Measurements from ENCODE around the gene MBD3L2B.

DNA sequence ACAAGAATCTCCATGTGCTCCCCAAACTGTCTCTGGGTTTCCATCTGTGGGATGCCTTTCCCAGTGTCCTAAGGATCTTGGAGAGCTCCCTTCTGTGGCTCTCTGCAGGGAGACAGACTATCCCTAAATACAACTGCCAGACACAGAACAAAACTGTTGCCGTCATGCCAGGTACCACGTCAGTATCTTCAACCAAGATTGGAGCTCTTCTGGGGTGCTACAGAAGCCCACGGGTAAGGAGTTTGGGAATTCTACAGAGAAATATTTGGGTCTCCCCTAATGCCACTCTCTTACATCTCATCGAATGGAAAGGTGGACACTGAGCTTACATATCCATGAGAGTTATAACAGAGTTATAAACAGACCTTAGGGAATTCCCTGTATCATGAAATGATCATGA, 42.1 kb upstream of the MBD3L2B start:
- no peak for TF ChIP-seq EZH2 (IDR thresholded peaks at IDR 0.05; ENCODE audit: borderline replicate concordance, low read depth, low read length, poor library complexity, severe bottlenecking)
- TF ChIP-seq, protein P1, sequence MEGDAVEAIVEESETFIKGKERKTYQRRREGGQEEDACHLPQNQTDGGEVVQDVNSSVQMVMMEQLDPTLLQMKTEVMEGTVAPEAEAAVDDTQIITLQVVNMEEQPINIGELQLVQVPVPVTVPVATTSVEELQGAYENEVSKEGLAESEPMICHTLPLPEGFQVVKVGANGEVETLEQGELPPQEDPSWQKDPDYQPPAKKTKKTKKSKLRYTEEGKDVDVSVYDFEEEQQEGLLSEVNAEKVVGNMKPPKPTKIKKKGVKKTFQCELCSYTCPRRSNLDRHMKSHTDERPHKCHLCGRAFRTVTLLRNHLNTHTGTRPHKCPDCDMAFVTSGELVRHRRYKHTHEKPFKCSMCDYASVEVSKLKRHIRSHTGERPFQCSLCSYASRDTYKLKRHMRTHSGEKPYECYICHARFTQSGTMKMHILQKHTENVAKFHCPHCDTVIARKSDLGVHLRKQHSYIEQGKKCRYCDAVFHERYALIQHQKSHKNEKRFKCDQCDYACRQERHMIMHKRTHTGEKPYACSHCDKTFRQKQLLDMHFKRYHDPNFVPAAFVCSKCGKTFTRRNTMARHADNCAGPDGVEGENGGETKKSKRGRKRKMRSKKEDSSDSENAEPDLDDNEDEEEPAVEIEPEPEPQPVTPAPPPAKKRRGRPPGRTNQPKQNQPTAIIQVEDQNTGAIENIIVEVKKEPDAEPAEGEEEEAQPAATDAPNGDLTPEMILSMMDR (conservative IDR thresholded peaks at IDR 0.05; ENCODE audit: low read depth, low read length) = no peak

Measured in A673 (cell line).